ENCODE measurements around the gene GART.

GART gene

DNA sequence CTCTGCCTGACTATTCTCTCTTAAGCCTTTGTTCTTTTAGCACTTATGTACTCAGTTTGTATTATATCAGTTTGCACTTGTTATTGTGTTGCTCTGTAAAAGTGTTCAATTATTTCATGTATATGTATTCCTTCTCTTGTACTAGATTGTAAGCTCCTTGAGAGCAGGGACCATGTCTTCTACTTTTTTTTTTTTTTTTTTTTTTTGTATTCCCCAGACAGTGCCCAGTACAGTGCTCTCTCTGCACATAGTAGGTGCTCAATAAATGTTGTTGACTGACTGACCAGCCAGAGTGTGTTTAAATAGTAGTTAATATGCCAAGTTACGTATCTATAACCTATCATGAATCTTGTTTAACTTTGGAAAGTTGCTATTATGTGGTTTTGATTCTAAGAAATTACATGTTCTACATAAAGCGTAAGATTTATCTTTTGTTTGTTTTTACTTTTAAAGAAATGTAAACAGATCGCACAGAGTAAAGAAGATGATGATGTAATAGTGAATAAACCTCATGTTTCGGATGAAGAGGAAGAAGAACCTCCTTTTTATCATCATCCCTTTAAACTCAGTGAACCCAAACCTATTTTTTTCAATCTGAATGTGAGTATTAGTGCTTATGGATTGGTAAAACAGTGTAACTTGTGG, 17.0 kb upstream of the GART start:
- no peak for DNase-seq
- H3K9me3 ChIP-seq: no peaks in the 10 kb centered on the region
- H3K36me3 ChIP-seq: peaks cover 99% of the 10 kb centered on the region
- no peaks in the 10 kb centered on the region for H3K4me1 ChIP-seq
- TF ChIP-seq, protein P1, sequence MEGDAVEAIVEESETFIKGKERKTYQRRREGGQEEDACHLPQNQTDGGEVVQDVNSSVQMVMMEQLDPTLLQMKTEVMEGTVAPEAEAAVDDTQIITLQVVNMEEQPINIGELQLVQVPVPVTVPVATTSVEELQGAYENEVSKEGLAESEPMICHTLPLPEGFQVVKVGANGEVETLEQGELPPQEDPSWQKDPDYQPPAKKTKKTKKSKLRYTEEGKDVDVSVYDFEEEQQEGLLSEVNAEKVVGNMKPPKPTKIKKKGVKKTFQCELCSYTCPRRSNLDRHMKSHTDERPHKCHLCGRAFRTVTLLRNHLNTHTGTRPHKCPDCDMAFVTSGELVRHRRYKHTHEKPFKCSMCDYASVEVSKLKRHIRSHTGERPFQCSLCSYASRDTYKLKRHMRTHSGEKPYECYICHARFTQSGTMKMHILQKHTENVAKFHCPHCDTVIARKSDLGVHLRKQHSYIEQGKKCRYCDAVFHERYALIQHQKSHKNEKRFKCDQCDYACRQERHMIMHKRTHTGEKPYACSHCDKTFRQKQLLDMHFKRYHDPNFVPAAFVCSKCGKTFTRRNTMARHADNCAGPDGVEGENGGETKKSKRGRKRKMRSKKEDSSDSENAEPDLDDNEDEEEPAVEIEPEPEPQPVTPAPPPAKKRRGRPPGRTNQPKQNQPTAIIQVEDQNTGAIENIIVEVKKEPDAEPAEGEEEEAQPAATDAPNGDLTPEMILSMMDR (IDR thresholded peaks at IDR 0.05; ENCODE audit: low read depth, low read length): no peak
- H3K4me3 ChIP-seq (ENCODE audit: low read depth, low read length): no peak overlapping the region
- H3K27me3 ChIP-seq: no peaks in the 10 kb centered on the region

DNA sequence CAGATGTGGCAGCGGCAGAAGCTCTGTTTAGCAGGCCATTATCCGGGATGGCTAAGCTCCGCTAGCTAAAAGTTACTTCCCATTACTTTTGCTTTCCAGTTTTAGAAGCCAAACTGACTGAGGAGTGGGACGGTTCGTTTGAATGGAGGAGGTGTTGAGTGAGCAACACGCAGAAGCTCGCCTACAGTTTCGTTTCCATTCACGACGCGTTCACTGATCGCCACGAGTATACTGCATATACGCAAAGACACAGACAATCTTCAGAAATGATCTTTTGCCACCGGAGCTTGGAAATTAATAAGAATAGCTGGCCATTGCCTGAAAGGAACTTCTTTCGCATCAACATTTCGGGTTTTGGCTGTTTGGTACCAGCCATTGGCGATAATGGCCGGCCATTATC, 15.5 kb upstream of the GART start:
- Histone ChIP-seq H3K9me3 (no peaks in the 10 kb centered on the region), H3K36me3 (peaks cover 99% of the 10 kb centered on the region), H3K4me1 (no peaks in the 10 kb centered on the region), H3K27me3 (no peaks in the 10 kb centered on the region), H3K4me3 (ENCODE audit: low read depth, low read length) (no peak overlapping the region)
- DNase-seq: no peak
- TF ChIP-seq, protein P1 (IDR thresholded peaks at IDR 0.05; ENCODE audit: low read depth, low read length): no peak

DNA sequence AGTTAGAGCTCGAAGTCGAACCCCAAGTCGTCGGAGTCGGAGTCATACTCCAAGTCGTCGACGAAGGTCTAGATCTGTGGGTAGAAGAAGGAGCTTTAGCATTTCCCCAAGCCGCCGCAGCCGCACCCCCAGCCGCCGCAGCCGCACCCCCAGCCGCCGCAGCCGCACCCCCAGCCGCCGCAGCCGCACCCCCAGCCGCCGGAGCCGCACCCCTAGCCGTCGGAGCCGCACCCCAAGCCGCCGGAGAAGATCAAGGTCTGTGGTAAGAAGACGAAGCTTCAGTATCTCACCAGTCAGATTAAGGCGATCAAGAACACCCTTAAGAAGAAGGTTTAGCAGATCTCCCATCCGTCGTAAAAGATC, 13.0 kb upstream of the GART start:
- Histone ChIP-seq H3K9me3 (no peaks in the 10 kb centered on the region), H3K4me1 (no peaks in the 10 kb centered on the region), H3K27me3 (no peaks in the 10 kb centered on the region), H3K36me3 (peaks cover 99% of the 10 kb centered on the region), H3K4me3 (ENCODE audit: low read depth, low read length) (no peak overlapping the region)
- no peak for DNase-seq
- TF ChIP-seq, protein P1 (IDR thresholded peaks at IDR 0.05; ENCODE audit: low read depth, low read length): no peak

DNA sequence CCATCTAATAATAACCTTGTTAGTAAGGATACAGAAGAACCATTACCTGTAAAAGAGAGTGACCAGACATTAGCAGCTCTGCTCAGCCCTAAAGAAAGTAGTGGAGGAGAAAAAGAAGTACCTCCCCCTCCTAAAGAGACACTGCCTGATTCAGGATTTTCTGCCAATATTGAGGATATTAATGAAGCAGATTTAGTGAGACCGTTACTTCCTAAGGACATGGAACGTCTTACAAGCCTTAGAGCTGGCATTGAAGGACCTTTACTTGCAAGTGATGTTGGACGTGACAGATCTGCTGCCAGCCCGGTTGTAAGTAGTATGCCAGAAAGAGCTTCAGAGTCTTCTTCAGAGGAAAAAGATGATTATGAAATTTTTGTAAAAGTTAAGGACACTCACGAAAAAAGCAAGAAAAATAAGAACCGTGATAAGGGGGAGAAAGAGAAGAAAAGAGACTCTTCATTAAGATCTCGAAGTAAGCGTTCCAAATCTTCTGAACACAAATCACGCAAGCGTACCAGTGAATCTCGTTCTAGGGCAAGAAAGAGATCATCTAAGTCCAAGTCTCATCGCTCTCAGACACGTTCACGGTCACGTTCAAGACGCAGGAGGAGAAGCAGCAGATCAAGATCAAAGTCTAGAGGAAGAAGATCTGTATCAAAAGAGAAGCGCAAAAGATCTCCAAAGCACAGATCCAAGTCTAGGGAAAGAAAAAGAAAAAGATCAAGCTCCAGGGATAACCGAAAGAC, 12.5 kb upstream of the GART start:
- TF ChIP-seq, protein P1 (IDR thresholded peaks at IDR 0.05; ENCODE audit: low read depth, low read length): no peak
- Histone ChIP-seq H3K9me3 (no peaks in the 10 kb centered on the region), H3K36me3 (peaks cover 99% of the 10 kb centered on the region), H3K27me3 (no peaks in the 10 kb centered on the region), H3K4me1 (no peaks in the 10 kb centered on the region), H3K4me3 (ENCODE audit: low read depth, low read length) (no peak overlapping the region)
- no peak for DNase-seq

DNA sequence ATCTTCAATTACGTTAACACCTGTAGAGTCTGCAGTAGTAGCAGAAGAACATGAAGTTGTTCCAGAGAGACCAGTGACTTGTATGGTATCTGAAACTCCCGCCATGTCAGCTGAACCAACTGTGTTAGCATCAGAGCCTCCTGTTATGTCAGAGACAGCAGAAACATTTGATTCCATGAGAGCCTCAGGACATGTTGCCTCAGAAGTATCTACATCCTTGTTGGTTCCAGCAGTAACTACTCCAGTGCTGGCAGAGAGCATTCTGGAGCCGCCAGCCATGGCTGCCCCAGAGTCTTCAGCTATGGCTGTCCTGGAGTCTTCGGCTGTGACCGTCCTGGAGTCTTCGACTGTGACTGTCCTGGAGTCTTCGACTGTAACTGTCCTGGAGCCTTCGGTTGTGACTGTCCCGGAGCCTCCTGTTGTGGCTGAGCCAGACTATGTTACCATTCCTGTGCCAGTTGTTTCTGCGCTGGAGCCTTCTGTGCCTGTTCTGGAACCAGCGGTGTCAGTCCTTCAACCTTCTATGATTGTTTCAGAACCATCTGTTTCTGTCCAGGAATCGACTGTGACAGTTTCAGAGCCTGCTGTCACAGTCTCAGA, 11.2 kb upstream of the GART start:
- TF ChIP-seq, protein P1 (IDR thresholded peaks at IDR 0.05; ENCODE audit: low read depth, low read length): no peak
- Histone ChIP-seq H3K27me3 (no peaks in the 10 kb centered on the region), H3K4me3 (ENCODE audit: low read depth, low read length) (no peak overlapping the region), H3K36me3 (peaks cover 99% of the 10 kb centered on the region), H3K9me3 (no peaks in the 10 kb centered on the region), H3K4me1 (no peaks in the 10 kb centered on the region)
- DNase-seq: no peak

Data from BE2C (cell line).